AG04450 (cell line): ENCODE data around the gene SLC1A5. TPM values are rescaled to one million over a fixed set of nuclear protein-coding genes. Genes with fewer than 3 reads are reported as not detected.
"Not testable (repeated sequence)": the region's sequence is repeated elsewhere in the genome, so short reads cannot be mapped to it uniquely, and the experiment has no call there.

ENCODE experiments used
- CTCF ChIA-PET: fragments of 300-600, 350-600 bp; formaldehyde crosslinking; extraction: SDS; loops from one replicate; lab custom pipeline; 2022; ENCODE audit warnings: antibody characterized with exemption, inconsistent platforms; lab: Charles Lee
- POLR2A ChIA-PET: fragments of 350-600 bp; formaldehyde crosslinking; extraction: SDS; loops from one replicate; lab custom pipeline; 2021; ENCODE audit warnings: antibody characterized with exemption, inconsistent platforms; lab: Yijun Ruan, JAX
- DNase-seq: peaks from one replicate; pipeline ENCODE4 v3.0.0-alpha.2; 2011; ENCODE audit warnings: low read depth, low spot score
- H3K27ac ChIP-seq: one replicate; pipeline ENCODE4 v1.5.1; 2012; ENCODE audit warnings: low read depth, low read length, control low read depth
- H3K27me3 ChIP-seq: one replicate; pipeline ENCODE4 v1.6.0; 2012; ENCODE audit warnings: low read length; ENCODE audit not compliant: control insufficient read depth, insufficient read depth
- H3K4me3 ChIP-seq: 2 replicates; pipeline ENCODE4 v1.5.1; 2011; ENCODE audit warnings: mild to moderate bottlenecking, low read depth, low read length, control low read depth
- H3K9me3 ChIP-seq: 2 replicates; pipeline ENCODE4 v1.5.1; 2012; ENCODE audit warnings: low read length; ENCODE audit not compliant: control insufficient read depth, insufficient read depth
- polyA plus RNA-seq: library from polyadenylated mRNA; depleted of rRNA; stranded (reverse); fragments of >200 nt; gene quantifications from 2 replicates; pipeline ENCODE4 v1.2.3, GENCODE V29; 2011
- TF ChIP-seq, protein P1 (sequence below): IDR thresholded peaks from 2 replicates; pipeline ENCODE4 v1.5.1; 2011; ENCODE audit warnings: low read depth, low read length, control low read depth, inconsistent platforms

SLC1A5 gene
- polyA plus RNA-seq, 1 experiment, result 314 TPM

DNA sequence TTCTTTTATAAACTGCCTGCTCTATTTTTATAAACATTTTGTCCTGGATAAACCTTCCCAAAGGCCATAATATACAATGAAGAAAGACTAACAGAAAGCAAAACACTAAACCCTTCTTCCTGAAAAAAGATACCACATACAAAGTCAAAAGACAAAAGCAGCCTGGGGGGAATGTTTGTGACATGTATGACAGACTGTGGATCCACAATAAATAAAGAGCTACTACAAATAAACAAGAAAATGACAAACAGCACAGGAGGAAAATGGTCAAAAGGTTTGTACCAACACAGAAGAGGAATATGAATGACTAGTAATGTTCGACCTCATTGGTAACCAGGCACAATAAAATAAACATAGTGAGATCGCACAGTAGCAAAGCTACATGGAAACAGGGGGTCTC is 42.5 kb upstream of the SLC1A5 start:
- Histone ChIP-seq H3K27ac (no peak overlapping the region), H3K9me3 (no peaks in the 10 kb centered on the region), H3K4me3 (no peak overlapping the region), H3K27me3 (no peaks in the 10 kb centered on the region)
- TF ChIP-seq, protein P1, sequence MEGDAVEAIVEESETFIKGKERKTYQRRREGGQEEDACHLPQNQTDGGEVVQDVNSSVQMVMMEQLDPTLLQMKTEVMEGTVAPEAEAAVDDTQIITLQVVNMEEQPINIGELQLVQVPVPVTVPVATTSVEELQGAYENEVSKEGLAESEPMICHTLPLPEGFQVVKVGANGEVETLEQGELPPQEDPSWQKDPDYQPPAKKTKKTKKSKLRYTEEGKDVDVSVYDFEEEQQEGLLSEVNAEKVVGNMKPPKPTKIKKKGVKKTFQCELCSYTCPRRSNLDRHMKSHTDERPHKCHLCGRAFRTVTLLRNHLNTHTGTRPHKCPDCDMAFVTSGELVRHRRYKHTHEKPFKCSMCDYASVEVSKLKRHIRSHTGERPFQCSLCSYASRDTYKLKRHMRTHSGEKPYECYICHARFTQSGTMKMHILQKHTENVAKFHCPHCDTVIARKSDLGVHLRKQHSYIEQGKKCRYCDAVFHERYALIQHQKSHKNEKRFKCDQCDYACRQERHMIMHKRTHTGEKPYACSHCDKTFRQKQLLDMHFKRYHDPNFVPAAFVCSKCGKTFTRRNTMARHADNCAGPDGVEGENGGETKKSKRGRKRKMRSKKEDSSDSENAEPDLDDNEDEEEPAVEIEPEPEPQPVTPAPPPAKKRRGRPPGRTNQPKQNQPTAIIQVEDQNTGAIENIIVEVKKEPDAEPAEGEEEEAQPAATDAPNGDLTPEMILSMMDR, result no peak
- CTCF ChIA-PET, result interaction anchor here (2.1 kb wide), 1 partner anchor 10 kb away, joined by 12 read pairs; no protein-coding TSS in a partner anchor
- no peak for DNase-seq
- POLR2A ChIA-PET, result interaction anchor here (0.6 to 2.3 kb wide), 5 partner anchors 34 to 50 kb away, joined by 3 to 16 read pairs (median 5); partner anchors contain the start of gene SLC1A5

- H3K9me3 ChIP-seq, result no peaks in the 10 kb centered on the region
- ChIA-PET CTCF (interaction anchor here (1.4 kb wide), 1 partner anchor 12 kb away, joined by 13 read pairs; no protein-coding TSS in a partner anchor), POLR2A (interaction anchor here (0.6 to 1.4 kb wide), 3 partner anchors 18 to 44 kb away, joined by 5 to 9 read pairs (median 5); partner anchors contain the start of gene SLC1A5)
- DNase-seq, result no peak
- H3K4me3 ChIP-seq, result no peak overlapping the region
- H3K27ac ChIP-seq, result no peak overlapping the region
- TF ChIP-seq, protein P1, result no peak
- H3K27me3 ChIP-seq, result peaks cover 3% of the 10 kb centered on the region
Measured at GRCh38 chr19:46828484-46828883, 40.1 kb upstream of the SLC1A5 start.

- H3K27me3 ChIP-seq, result peaks cover 3% of the 10 kb centered on the region
- POLR2A ChIA-PET, result no interaction called here
Measured at GRCh38 chr19:46825731-46826055, 37.3 kb upstream of the SLC1A5 start.

DNA sequence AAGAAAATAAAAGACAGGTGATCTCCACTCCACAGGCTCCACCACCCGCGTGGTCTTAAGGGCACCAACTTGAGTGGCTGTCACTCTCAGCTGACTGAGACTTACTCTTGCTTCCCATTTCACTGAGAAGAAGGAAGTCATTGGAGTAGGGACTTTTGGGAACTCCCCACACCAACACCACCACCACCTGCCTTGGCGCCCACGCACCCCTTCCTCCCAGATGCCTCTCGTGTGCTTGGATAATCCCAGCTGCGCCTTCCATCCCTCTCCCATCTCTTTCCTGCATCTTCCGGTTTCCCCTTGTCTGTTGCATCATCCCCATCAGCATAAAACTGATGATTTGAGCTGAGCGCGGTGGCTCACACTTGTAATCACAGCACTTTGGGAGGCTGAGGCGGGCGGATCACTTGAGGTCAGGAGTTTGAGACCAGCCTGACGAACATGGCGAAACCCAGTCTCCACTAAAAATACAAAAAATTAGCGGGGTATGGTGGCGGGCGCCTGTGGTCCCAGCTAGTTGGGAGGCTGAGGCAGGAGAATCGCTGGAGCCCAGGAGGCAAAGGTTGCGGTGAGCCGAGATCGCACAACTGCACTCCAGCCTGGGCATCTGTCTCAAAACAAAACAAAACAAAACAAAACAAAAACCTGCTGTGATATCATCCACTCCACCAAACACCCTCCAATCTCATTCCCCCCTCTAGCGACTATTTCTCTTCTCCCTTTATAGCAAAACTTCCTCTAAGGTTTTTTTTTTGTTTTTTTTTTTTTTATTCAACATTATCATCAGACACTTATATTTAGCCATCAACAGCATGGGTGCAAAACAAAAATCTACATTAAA is 36.7 kb upstream of the SLC1A5 start:
- ChIA-PET POLR2A (no interaction called here), CTCF (interaction anchor here (0.5 kb wide), 1 partner anchor 15 kb away, joined by 3 read pairs; no protein-coding TSS in a partner anchor)
- Histone ChIP-seq H3K4me3 (no peak overlapping the region), H3K27me3 (peaks cover 3% of the 10 kb centered on the region), H3K9me3 (no peaks in the 10 kb centered on the region), H3K27ac (no peak overlapping the region)
- TF ChIP-seq, protein P1, result no peak
- DNase-seq, result no peak

More at GRCh38 chr19:46825731-46826055, 37.3 kb upstream of the SLC1A5 start:
- H3K27ac ChIP-seq, result no peak overlapping the region
- TF ChIP-seq, protein P1, result no peak
- CTCF ChIA-PET, result interaction anchor here (0.5 kb wide), 1 partner anchor 14 kb away, joined by 3 read pairs; no protein-coding TSS in a partner anchor
- no peak overlapping the region for H3K4me3 ChIP-seq
- H3K9me3 ChIP-seq, result no peaks in the 10 kb centered on the region
- DNase-seq, result no peak

DNA sequence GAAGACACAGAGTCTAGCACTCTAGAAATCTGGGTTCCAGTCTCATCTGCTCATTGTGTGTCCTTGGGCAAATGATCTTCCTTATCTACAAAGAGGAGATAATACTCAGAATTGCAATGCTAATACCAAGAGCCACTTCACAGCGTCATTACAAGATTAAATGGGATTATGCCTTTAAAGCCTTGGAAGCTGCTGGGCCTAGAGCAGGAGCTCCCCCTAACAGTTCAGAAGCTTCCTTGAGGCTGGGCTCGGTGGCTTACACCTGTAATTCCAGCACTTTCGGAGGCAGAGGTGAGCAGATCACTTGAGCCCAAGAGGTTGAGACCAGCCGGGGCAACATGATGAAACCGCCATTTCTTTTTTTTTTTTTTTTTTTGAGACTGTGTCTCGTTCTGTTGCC is 34.7 kb upstream of the SLC1A5 start:
- Histone ChIP-seq H3K27me3 (peaks cover 3% of the 10 kb centered on the region), H3K27ac (no peak overlapping the region), H3K9me3 (no peaks in the 10 kb centered on the region), H3K4me3 (no peak overlapping the region)
- ChIA-PET CTCF (no interaction called here), POLR2A (interaction anchor here (0.7 to 1.4 kb wide), 2 partner anchors 34 to 295 kb away, joined by 4 to 5 read pairs; partner anchors contain the start of gene SLC1A5)
- TF ChIP-seq, protein P1, result no peak
- DNase-seq, result no peak

GRCh38 chr19:46822410-46822787 is 34.0 kb upstream of the SLC1A5 start:
- CTCF ChIA-PET, result interaction anchor here (1.1 kb wide), 1 partner anchor 64 kb away, joined by 3 read pairs; no protein-coding TSS in a partner anchor
- POLR2A ChIA-PET, result interaction anchor here (1.4 kb wide), 1 partner anchor 34 kb away, joined by 5 read pairs; the partner anchor contains the start of gene SLC1A5
- H3K27ac ChIP-seq, H3K4me3 ChIP-seq, H3K9me3 ChIP-seq, DNase-seq, H3K27me3 ChIP-seq: not testable (repeated sequence)
